Measurements from ENCODE around the gene LRRC8E. TPM values are rescaled to one million over a fixed set of nuclear protein-coding genes. Genes with fewer than 3 reads are reported as not detected.

Gene LRRC8E
- polyA plus RNA-seq, 4 donors, result 0.27 to 0.71 (median 0.60) TPM

GRCh38 chr19:7873304-7874075 is 14.8 kb upstream of the LRRC8E start:
- peaks cover 7 to 39% (median 12%) of the 10 kb centered on the region in 3 donors for H3K27me3 ChIP-seq (ENCODE audit: control insufficient read depth in 3 of 3, insufficient read depth in 3 of 3, low read length in 3 of 3)
- peaks cover 0 to 2% of the 10 kb centered on the region in 2 donors for H3K9me3 ChIP-seq (ENCODE audit: control insufficient read depth in 2 of 2, insufficient read depth in 1 of 2, low read depth in 1 of 2, low read length in 1 of 2)
- no peaks in the 10 kb centered on the region for H3K36me3 ChIP-seq (ENCODE audit: control insufficient read depth in 3 of 3, insufficient read depth in 2 of 3, low read depth in 1 of 3, low read length in 3 of 3)
- DNase-seq, result no peak
- no peak overlapping the region for H3K4me3 ChIP-seq (ENCODE audit: low read depth in 1 of 3, low read length in 3 of 3)
- H3K27ac ChIP-seq (ENCODE audit: low read depth in 1 of 3, low read length in 2 of 3), result no peak overlapping the region
- FAIRE-seq, result no peak
- H3K4me1 ChIP-seq (ENCODE audit: control insufficient read depth in 3 of 3, insufficient read depth in 2 of 3, low read depth in 1 of 3, low read length in 2 of 3), result peaks cover 0 to 20% (median under 1%) of the 10 kb centered on the region in 3 donors
- WGBS, 3 donors, result 12 to 18% (median 14%) methylated on average over 48 to 53 of the region's 53 CpGs

GRCh38 chr19:7874076-7874896 is 14.0 kb upstream of the LRRC8E start, which contains the start of gene PRR36:
Gene PRR36, minus strand, starts transcription at chr19:7874390. Its CDS starts 701 bp downstream, at chr19:7873689.
- H3K36me3 ChIP-seq (ENCODE audit: control insufficient read depth in 3 of 3, insufficient read depth in 2 of 3, low read depth in 1 of 3, low read length in 3 of 3), result no peaks in the 10 kb centered on the region
- peaks cover 0 to 2% of the 10 kb centered on the region in 2 donors for H3K9me3 ChIP-seq (ENCODE audit: control insufficient read depth in 2 of 2, insufficient read depth in 1 of 2, low read depth in 1 of 2, low read length in 1 of 2)
- 2 to 3% (median 2%) methylated on average over 59 to 88 of the region's 88 CpGs for WGBS, 3 donors
- peak within 1 kb of the TSS in 2 of 3 donors; percentile 20 to 30 for H3K4me3 ChIP-seq (ENCODE audit: low read depth in 1 of 3, low read length in 3 of 3)
- H3K4me1 ChIP-seq (ENCODE audit: control insufficient read depth in 3 of 3, insufficient read depth in 2 of 3, low read depth in 1 of 3, low read length in 2 of 3), result peaks cover 0 to 15% (median 0%) of the 10 kb centered on the region in 3 donors
- FAIRE-seq (no peak), DNase-seq (peak in 1 of 2 donors; percentile 54)
- peaks cover 7 to 39% (median 12%) of the 10 kb centered on the region in 3 donors for H3K27me3 ChIP-seq (ENCODE audit: control insufficient read depth in 3 of 3, insufficient read depth in 3 of 3, low read length in 3 of 3)
- no peak within 1 kb of the TSS for H3K27ac ChIP-seq (ENCODE audit: low read depth in 1 of 3, low read length in 2 of 3)

- DNase-seq (no peak), FAIRE-seq (no peak)
- WGBS, 3 donors, result 27 to 36% (median 29%) methylated on average over 12 of the region's 12 CpGs
- peaks cover 0 to 2% of the 10 kb centered on the region in 2 donors for H3K9me3 ChIP-seq (ENCODE audit: control insufficient read depth in 2 of 2, insufficient read depth in 1 of 2, low read depth in 1 of 2, low read length in 1 of 2)
- H3K27me3 ChIP-seq (ENCODE audit: control insufficient read depth in 3 of 3, insufficient read depth in 3 of 3, low read length in 3 of 3), result peaks cover 7 to 39% (median 12%) of the 10 kb centered on the region in 3 donors
- no peaks in the 10 kb centered on the region for H3K36me3 ChIP-seq (ENCODE audit: control insufficient read depth in 3 of 3, insufficient read depth in 2 of 3, low read depth in 1 of 3, low read length in 3 of 3)
- H3K4me1 ChIP-seq (ENCODE audit: control insufficient read depth in 3 of 3, insufficient read depth in 2 of 3, low read depth in 1 of 3, low read length in 2 of 3), result peaks cover 0 to 15% (median 0%) of the 10 kb centered on the region in 3 donors
- no peak overlapping the region for H3K27ac ChIP-seq (ENCODE audit: low read depth in 1 of 3, low read length in 2 of 3)
- H3K4me3 ChIP-seq (ENCODE audit: low read depth in 1 of 3, low read length in 3 of 3), result peak overlapping the region in 1 of 3 donors; percentile 30
Observed at GRCh38 chr19:7874897-7875273, 13.4 kb upstream of the LRRC8E start.

- Histone ChIP-seq H3K27me3 (ENCODE audit: control insufficient read depth in 3 of 3, insufficient read depth in 3 of 3, low read length in 3 of 3) (peaks cover 7 to 34% (median 12%) of the 10 kb centered on the region in 3 donors), H3K9me3 (ENCODE audit: control insufficient read depth in 2 of 2, insufficient read depth in 1 of 2, low read depth in 1 of 2, low read length in 1 of 2) (no peaks in the 10 kb centered on the region), H3K27ac (ENCODE audit: low read depth in 1 of 3, low read length in 2 of 3) (no peak overlapping the region), H3K4me3 (ENCODE audit: low read depth in 1 of 3, low read length in 3 of 3) (no peak overlapping the region), H3K4me1 (ENCODE audit: control insufficient read depth in 3 of 3, insufficient read depth in 2 of 3, low read depth in 1 of 3, low read length in 2 of 3) (peaks cover 0 to 6% (median 0%) of the 10 kb centered on the region in 3 donors), H3K36me3 (ENCODE audit: control insufficient read depth in 3 of 3, insufficient read depth in 2 of 3, low read depth in 1 of 3, low read length in 3 of 3) (no peaks in the 10 kb centered on the region)
- no peak for FAIRE-seq
- DNase-seq, result no peak
- WGBS, 3 donors, result 66 to 79% (median 71%) methylated on average over 6 of the region's 6 CpGs
Observed at GRCh38 chr19:7877249-7877836, 11.0 kb upstream of the LRRC8E start.

- WGBS, 3 donors, result 66 to 77% (median 70%) methylated on average over 17 to 18 of the region's 18 CpGs
- DNase-seq (no peak), FAIRE-seq (no peak)
- Histone ChIP-seq H3K9me3 (ENCODE audit: control insufficient read depth in 2 of 2, insufficient read depth in 1 of 2, low read depth in 1 of 2, low read length in 1 of 2) (no peaks in the 10 kb centered on the region), H3K4me3 (ENCODE audit: low read depth in 1 of 3, low read length in 3 of 3) (no peak overlapping the region), H3K36me3 (ENCODE audit: control insufficient read depth in 3 of 3, insufficient read depth in 2 of 3, low read depth in 1 of 3, low read length in 3 of 3) (no peaks in the 10 kb centered on the region), H3K4me1 (ENCODE audit: control insufficient read depth in 3 of 3, insufficient read depth in 2 of 3, low read depth in 1 of 3, low read length in 2 of 3) (peaks cover 0 to 6% (median 0%) of the 10 kb centered on the region in 3 donors), H3K27me3 (ENCODE audit: control insufficient read depth in 3 of 3, insufficient read depth in 3 of 3, low read length in 3 of 3) (peaks cover 3 to 19% (median 7%) of the 10 kb centered on the region in 3 donors), H3K27ac (ENCODE audit: low read depth in 1 of 3, low read length in 2 of 3) (no peak overlapping the region)
Observed at GRCh38 chr19:7879111-7879807, 9.1 kb upstream of the LRRC8E start.

GRCh38 chr19:7879836-7880235 is 8.5 kb upstream of the LRRC8E start:
- no peak overlapping the region for H3K27ac ChIP-seq (ENCODE audit: low read depth in 1 of 3, low read length in 2 of 3)
- H3K36me3 ChIP-seq (ENCODE audit: control insufficient read depth in 3 of 3, insufficient read depth in 2 of 3, low read depth in 1 of 3, low read length in 3 of 3), result no peaks in the 10 kb centered on the region
- WGBS, 3 donors, result 87 to 92% (median 89%) methylated on average over 19 of the region's 19 CpGs
- no peak for FAIRE-seq
- no peak for DNase-seq
- no peaks in the 10 kb centered on the region for H3K9me3 ChIP-seq (ENCODE audit: control insufficient read depth in 2 of 2, insufficient read depth in 1 of 2, low read depth in 1 of 2, low read length in 1 of 2)
- H3K4me1 ChIP-seq (ENCODE audit: control insufficient read depth in 3 of 3, insufficient read depth in 2 of 3, low read depth in 1 of 3, low read length in 2 of 3), result peaks cover 0 to under 1% (median 0%) of the 10 kb centered on the region in 3 donors
- H3K4me3 ChIP-seq (ENCODE audit: low read depth in 1 of 3, low read length in 3 of 3), result no peak overlapping the region
- peaks cover 0 to 14% (median 2%) of the 10 kb centered on the region in 3 donors for H3K27me3 ChIP-seq (ENCODE audit: control insufficient read depth in 3 of 3, insufficient read depth in 3 of 3, low read length in 3 of 3)

- no peak for DNase-seq
- Histone ChIP-seq H3K4me3 (ENCODE audit: low read depth in 1 of 3, low read length in 3 of 3) (no peak overlapping the region), H3K36me3 (ENCODE audit: control insufficient read depth in 3 of 3, insufficient read depth in 2 of 3, low read depth in 1 of 3, low read length in 3 of 3) (no peaks in the 10 kb centered on the region), H3K4me1 (ENCODE audit: control insufficient read depth in 3 of 3, insufficient read depth in 2 of 3, low read depth in 1 of 3, low read length in 2 of 3) (no peaks in the 10 kb centered on the region), H3K27ac (ENCODE audit: low read depth in 1 of 3, low read length in 2 of 3) (no peak overlapping the region), H3K9me3 (ENCODE audit: control insufficient read depth in 2 of 2, insufficient read depth in 1 of 2, low read depth in 1 of 2, low read length in 1 of 2) (no peaks in the 10 kb centered on the region), H3K27me3 (ENCODE audit: control insufficient read depth in 3 of 3, insufficient read depth in 3 of 3, low read length in 3 of 3) (peaks cover 0 to 5% (median 0%) of the 10 kb centered on the region in 3 donors)
- WGBS, 3 donors, result 92 to 96% (median 93%) methylated on average over 3 of the region's 3 CpGs
- no peak for FAIRE-seq
Observed at GRCh38 chr19:7881910-7882309, 6.4 kb upstream of the LRRC8E start.
